ENCODE results near the gene FGF12. TPM values are rescaled to one million over a fixed set of nuclear protein-coding genes. Genes with fewer than 3 reads are reported as not detected.

Gene FGF12
- total RNA-seq, 2 donors from 2014 or later: 0.25 to 0.48 TPM

DNA sequence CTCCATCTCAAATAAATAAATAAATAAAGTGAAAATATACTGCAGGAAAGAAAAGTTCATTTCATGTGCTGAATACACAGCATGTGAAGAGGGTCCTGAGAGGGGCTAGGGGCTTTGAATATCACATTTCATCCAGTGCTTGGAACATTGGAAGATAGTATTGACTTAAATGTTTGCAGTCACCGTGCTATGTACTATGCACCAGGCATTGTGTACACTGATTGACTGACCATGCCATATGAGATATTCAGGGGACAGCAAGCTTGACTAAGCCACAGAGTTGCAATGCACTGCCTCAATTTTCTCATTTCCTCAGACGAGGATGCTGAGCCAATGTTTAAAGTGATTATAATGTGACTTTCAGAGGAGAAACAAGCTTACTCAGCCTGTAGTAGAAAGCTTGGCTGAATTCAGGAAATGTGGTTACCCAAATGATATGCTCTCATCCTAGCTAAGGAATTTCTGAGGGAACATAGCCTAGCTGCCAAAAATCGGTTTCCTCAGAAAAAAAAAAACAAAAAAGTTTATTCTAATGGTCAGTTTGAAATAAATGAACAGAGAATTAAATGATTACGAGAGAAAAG, 557.9 kb downstream of the FGF12 start:
- DNase-seq: no peak
- no peak overlapping the region for H3K27ac ChIP-seq
- no peaks in the 10 kb centered on the region for H3K9me3 ChIP-seq
- no peak overlapping the region for H3K9ac ChIP-seq (ENCODE audit: low read depth in 2 of 2, low read length in 2 of 2)
- H3K4me1 ChIP-seq: no peaks in the 10 kb centered on the region
- no peak overlapping the region for H3K4me3 ChIP-seq
- H3K27me3 ChIP-seq: no peaks in the 10 kb centered on the region
- TF ChIP-seq, protein P1, sequence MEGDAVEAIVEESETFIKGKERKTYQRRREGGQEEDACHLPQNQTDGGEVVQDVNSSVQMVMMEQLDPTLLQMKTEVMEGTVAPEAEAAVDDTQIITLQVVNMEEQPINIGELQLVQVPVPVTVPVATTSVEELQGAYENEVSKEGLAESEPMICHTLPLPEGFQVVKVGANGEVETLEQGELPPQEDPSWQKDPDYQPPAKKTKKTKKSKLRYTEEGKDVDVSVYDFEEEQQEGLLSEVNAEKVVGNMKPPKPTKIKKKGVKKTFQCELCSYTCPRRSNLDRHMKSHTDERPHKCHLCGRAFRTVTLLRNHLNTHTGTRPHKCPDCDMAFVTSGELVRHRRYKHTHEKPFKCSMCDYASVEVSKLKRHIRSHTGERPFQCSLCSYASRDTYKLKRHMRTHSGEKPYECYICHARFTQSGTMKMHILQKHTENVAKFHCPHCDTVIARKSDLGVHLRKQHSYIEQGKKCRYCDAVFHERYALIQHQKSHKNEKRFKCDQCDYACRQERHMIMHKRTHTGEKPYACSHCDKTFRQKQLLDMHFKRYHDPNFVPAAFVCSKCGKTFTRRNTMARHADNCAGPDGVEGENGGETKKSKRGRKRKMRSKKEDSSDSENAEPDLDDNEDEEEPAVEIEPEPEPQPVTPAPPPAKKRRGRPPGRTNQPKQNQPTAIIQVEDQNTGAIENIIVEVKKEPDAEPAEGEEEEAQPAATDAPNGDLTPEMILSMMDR (IDR thresholded peaks at IDR 0.05): no peak
- intact Hi-C loops (cut with DNase I): no loop called here
- H3K36me3 ChIP-seq: no peaks in the 10 kb centered on the region

DNA sequence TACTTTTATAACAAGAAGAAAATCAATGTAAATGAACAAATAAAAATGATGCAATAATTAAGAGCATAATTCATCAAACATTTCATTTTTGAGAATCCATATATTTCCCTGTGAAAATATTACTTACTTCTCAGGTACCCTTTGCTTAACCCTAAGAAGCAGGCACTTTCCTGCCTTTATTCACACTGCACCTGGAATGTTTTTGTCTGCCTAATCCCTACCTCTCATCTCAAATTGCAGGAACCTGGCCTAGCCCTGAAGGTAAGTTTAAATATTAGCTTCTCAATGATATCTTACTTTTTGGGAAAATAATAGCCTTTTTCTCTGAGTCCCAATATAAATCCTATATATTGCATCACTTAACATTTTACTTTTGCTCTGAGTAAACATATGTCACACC, 559.1 kb downstream of the FGF12 start:
- H3K27me3 ChIP-seq: no peaks in the 10 kb centered on the region
- H3K4me1 ChIP-seq: no peaks in the 10 kb centered on the region
- TF ChIP-seq, protein P1 (IDR thresholded peaks at IDR 0.05): no peak
- H3K36me3 ChIP-seq: no peaks in the 10 kb centered on the region
- intact Hi-C loops (cut with DNase I): no loop called here
- DNase-seq: no peak
- H3K9me3 ChIP-seq: no peaks in the 10 kb centered on the region
- H3K4me3 ChIP-seq: no peak overlapping the region
- no peak overlapping the region for H3K9ac ChIP-seq (ENCODE audit: low read depth in 2 of 2, low read length in 2 of 2)
- no peak overlapping the region for H3K27ac ChIP-seq

DNA sequence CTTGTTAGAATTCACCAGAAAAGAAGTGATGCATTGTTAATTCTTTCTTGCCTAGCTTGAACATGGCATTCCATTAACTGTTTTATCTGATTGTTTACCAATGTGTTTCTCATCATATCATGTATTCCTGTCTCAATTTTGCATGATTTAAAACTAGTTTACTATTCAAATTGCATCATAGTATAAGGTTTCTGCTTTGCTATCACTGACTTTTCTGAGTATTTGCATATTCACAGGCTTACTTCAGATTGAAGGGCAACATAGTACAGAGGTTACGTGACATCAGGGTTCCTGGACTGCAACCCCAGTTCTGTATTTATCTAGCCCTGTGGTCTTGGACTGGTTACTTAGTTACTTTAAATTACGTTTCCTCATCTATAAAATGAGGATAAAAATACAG, 561.8 kb downstream of the FGF12 start:
- no peak for DNase-seq
- H3K4me3 ChIP-seq: no peak overlapping the region
- TF ChIP-seq, protein P1 (IDR thresholded peaks at IDR 0.05): no peak
- H3K27ac ChIP-seq: no peak overlapping the region
- no peaks in the 10 kb centered on the region for H3K36me3 ChIP-seq
- no peaks in the 10 kb centered on the region for H3K9me3 ChIP-seq
- no peaks in the 10 kb centered on the region for H3K27me3 ChIP-seq
- intact Hi-C loops (cut with DNase I): no loop called here
- H3K4me1 ChIP-seq: no peaks in the 10 kb centered on the region
- H3K9ac ChIP-seq (ENCODE audit: low read depth in 2 of 2, low read length in 2 of 2): no peak overlapping the region

DNA sequence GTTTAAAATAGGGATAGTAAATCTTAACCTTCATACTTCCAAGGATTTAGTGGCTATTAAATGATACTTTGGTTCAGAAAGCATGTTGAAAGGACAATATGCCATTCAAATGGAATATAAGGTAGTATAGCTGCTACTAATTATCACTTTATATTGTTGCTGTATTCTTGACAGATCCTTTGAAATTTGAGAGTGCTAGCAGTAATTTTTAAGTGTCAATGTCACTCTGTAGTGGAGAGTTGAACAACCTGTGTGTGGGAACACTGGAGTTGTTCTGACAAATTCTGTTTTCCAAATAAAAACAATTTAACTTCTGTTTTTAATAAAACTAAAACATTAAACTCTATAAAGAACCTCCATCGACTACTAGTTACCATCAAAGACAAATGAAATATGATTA, 565.7 kb downstream of the FGF12 start:
- no peak for DNase-seq
- Histone ChIP-seq H3K9ac (ENCODE audit: low read depth in 2 of 2, low read length in 2 of 2) (no peak overlapping the region), H3K4me3 (no peak overlapping the region), H3K9me3 (no peaks in the 10 kb centered on the region), H3K36me3 (no peaks in the 10 kb centered on the region), H3K4me1 (no peaks in the 10 kb centered on the region), H3K27ac (no peak overlapping the region), H3K27me3 (no peaks in the 10 kb centered on the region)
- TF ChIP-seq, protein P1 (IDR thresholded peaks at IDR 0.05): no peak
- intact Hi-C loops (cut with DNase I): no loop called here

DNA sequence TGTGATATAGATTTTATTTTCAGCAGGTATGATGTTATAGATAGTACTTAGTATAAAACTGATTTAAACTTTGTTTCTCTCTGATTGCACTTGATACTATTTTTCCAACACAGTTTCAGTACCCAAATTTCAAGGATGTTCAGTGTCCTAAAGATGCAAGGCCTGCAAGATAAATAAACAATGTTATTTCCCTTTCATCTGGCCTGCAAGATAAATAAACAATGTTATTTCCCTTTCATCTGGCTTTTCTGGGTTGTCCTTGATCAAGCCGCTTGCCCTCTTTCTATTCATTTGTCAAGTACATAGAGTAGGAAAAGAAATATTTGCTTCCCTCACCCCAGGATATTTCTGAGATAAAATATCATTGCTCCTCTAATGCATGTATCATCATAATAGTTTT, 571.0 kb downstream of the FGF12 start:
- DNase-seq: no peak
- Histone ChIP-seq H3K36me3 (no peaks in the 10 kb centered on the region), H3K4me3 (no peak overlapping the region), H3K9ac (ENCODE audit: low read depth in 2 of 2, low read length in 2 of 2) (no peak overlapping the region), H3K27me3 (no peaks in the 10 kb centered on the region), H3K4me1 (no peaks in the 10 kb centered on the region), H3K9me3 (no peaks in the 10 kb centered on the region), H3K27ac (no peak overlapping the region)
- intact Hi-C loops (cut with DNase I): no loop called here
- TF ChIP-seq, protein P1 (IDR thresholded peaks at IDR 0.05): no peak
